ENCODE results near the gene R3HDML.

Gene R3HDML

GRCh38 chr20:44400671-44400969, 63.8 kb downstream of the R3HDML start:
- DNase-seq, result no peak
- Histone ChIP-seq H4K20me1 (ENCODE audit: insufficient read depth, low read length) (no peaks in the 10 kb centered on the region; the same call in 1 of the 2 replicates), H3K4me1 (ENCODE audit: insufficient read depth, low read length) (no peaks in the 10 kb centered on the region), H3K27ac (ENCODE audit: low read length) (no peak overlapping the region), H3K36me3 (ENCODE audit: insufficient read depth, low read length) (no peaks in the 10 kb centered on the region), H3K4me3 (ENCODE audit: low read depth in 1 of 2, low read length in 2 of 2) (no peak overlapping the region), H2AFZ (ENCODE audit: low read depth, low read length) (no peak overlapping the region), H3K9ac (ENCODE audit: low read depth, low read length) (no peak overlapping the region), H3K4me2 (ENCODE audit: insufficient read depth, low read length) (no peak overlapping the region), H3K9me3 (ENCODE audit: insufficient read depth, low read length, severe bottlenecking) (no peaks in the 10 kb centered on the region), H3K27me3 (ENCODE audit: insufficient read depth, low read length, poor library complexity) (peaks cover 26% of the 10 kb centered on the region), H3K79me2 (ENCODE audit: insufficient read depth, low read length) (no peaks in the 10 kb centered on the region)
- no peak for ATAC-seq (ENCODE audit: insufficient read depth, low read depth)
- TF ChIP-seq EZH2 (IDR thresholded peaks at IDR 0.05; ENCODE audit: borderline replicate concordance, low read depth, low read length, severe bottlenecking), result no peak
- TF ChIP-seq CTCF (IDR thresholded peaks at IDR 0.05; ENCODE audit: borderline replicate concordance, extremely low read depth, low read length, poor library complexity, severe bottlenecking), result no peak

Data from DND-41 (cell line).